Neural progenitor cell (in vitro differentiated cells): ENCODE measurements around the gene RAD51AP1.

Experiments
- EZH2 ChIP-seq: fragments of 200-600 bp; sonication (generic); IDR thresholded peaks from 2 replicates; pipeline ENCODE4 v1.6.1; 2017; ENCODE audit warnings: antibody characterized with exemption, mild to moderate bottlenecking, moderate library complexity
- EZH2phosphoT487 ChIP-seq: fragments of 200-600 bp; sonication (generic); IDR thresholded peaks from 2 replicates; pipeline ENCODE4 v1.6.1; 2017; ENCODE audit warnings: antibody characterized with exemption
- TF ChIP-seq, protein P1 (sequence below): fragments of 200-600 bp; sonication (generic); IDR thresholded peaks from 2 replicates; pipeline ENCODE4 v1.5.1; 2017; ENCODE audit warnings: antibody characterized with exemption, mild to moderate bottlenecking

DNA sequence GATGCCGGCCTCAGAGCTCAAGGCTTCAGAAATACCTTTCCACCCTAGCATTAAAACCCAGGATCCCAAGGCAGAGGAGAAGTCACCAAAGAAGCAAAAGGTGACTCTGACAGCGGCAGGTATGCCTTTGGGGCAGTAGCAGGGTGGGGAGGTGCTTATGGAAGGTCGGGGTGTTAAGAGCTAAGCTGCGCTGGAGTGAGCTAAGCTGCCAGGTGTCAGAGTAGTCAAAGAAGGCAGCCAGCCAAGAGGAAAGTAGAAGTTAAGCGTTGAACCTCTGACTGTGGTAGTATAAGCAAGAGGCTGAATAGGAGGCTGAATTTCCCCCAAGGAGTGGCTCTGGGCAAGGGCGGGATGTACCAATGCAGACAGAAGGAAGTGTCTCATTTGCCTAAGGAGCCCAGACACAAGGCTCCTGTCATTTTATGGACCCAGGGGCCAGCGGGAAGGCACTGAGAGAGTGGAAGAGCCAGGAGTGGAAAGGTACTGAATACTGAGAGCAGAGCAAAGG, 52.5 kb downstream of the RAD51AP1 start:
- TF ChIP-seq, protein P1, sequence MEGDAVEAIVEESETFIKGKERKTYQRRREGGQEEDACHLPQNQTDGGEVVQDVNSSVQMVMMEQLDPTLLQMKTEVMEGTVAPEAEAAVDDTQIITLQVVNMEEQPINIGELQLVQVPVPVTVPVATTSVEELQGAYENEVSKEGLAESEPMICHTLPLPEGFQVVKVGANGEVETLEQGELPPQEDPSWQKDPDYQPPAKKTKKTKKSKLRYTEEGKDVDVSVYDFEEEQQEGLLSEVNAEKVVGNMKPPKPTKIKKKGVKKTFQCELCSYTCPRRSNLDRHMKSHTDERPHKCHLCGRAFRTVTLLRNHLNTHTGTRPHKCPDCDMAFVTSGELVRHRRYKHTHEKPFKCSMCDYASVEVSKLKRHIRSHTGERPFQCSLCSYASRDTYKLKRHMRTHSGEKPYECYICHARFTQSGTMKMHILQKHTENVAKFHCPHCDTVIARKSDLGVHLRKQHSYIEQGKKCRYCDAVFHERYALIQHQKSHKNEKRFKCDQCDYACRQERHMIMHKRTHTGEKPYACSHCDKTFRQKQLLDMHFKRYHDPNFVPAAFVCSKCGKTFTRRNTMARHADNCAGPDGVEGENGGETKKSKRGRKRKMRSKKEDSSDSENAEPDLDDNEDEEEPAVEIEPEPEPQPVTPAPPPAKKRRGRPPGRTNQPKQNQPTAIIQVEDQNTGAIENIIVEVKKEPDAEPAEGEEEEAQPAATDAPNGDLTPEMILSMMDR: no peak
- TF ChIP-seq EZH2: no peak
- no peak for TF ChIP-seq EZH2phosphoT487
